LNCaP clone FGC (cell line): ENCODE data around the gene CELF5.

Experiments
- DNase-seq: peaks from one replicate; pipeline ENCODE4 v3.0.0-alpha.2; 2011; ENCODE audit warnings: low read depth
- H3K4me3 ChIP-seq: 2 replicates; pipeline ENCODE4 v1.5.1; 2011; ENCODE audit warnings: mild to moderate bottlenecking, low read depth, low read length, control low read depth
- CTCF ChIP-seq: IDR thresholded peaks from 2 replicates; pipeline ENCODE4 v1.5.1; 2012; ENCODE audit warnings: mild to moderate bottlenecking; ENCODE audit not compliant: control insufficient read depth, insufficient read depth; ENCODE audit errors: extremely low read depth

Gene CELF5

GRCh38 chr19:3179739-3180293 lies 44.6 kb upstream of the CELF5 start:
- H3K4me3 ChIP-seq: no peak overlapping the region
- no peak for DNase-seq
- TF ChIP-seq CTCF: no peak

GRCh38 chr19:3183721-3184641 lies 40.5 kb upstream of the CELF5 start:
- DNase-seq: no peak
- no peak overlapping the region for H3K4me3 ChIP-seq
- TF ChIP-seq CTCF: no peak

- TF ChIP-seq CTCF: no peak
- DNase-seq: no peak
Measured at GRCh38 chr19:3184847-3185460, 39.5 kb upstream of the CELF5 start.

GRCh38 chr19:3185461-3186159 lies 38.9 kb upstream of the CELF5 start, which contains the start of gene NCLN:
Gene NCLN, plus strand, starts transcription at chr19:3185930. Its CDS starts 101 bp downstream, at chr19:3186031.
- peak; percentile 82 for DNase-seq
- TF ChIP-seq CTCF: no peak
- H3K4me3 ChIP-seq: peak within 1 kb of the TSS; percentile 82

More at GRCh38 chr19:3184847-3185460, 39.5 kb upstream of the CELF5 start:
- H3K4me3 ChIP-seq: peak overlapping the region; percentile 82

GRCh38 chr19:3186160-3186688 lies 38.2 kb upstream of the CELF5 start:
- H3K4me3 ChIP-seq: peak overlapping the region; percentile 82
- no peak for DNase-seq

More at GRCh38 chr19:3186160-3186688, 38.2 kb upstream of the CELF5 start:
- no peak for TF ChIP-seq CTCF
